ENCODE measurements around the gene CDC73. TPM values are rescaled to one million over a fixed set of nuclear protein-coding genes. Genes with fewer than 3 reads are reported as not detected.

Gene CDC73
- total and polyA plus RNA-seq, 2 experiments from 2014 or later = 32.4 to 33.9 TPM

DNA sequence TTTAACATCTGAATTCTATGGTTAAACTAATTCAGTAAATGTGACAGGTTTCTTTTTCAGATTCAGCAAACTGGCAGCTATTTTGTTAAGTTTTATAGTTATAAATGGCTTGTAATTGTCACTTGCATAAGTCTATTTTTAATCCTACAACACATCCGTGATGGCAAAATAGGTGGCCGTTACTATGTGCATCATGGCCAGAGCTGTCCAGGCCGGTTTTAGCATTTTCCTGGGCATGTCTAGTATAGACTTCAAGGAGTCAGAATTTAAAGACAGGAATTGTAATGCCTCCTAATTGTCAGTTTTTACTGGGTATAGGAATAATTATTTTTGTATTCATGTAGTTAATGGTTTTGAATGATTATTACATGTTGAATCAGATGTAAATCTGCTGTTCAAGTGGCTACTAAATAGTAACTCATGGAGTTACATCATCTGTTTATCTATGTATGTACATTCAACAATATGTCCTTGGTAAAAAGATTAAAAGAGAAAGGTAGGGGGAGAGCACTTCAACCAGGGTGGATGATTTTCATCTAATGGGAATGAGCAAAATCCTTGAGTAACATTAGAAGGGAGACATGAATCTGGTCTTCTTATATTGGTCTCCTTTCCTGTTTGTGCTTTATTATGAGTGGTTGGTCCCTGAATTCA lies 67.7 kb downstream of the CDC73 start:
- Histone ChIP-seq H3K27me3 (no peaks in the 10 kb centered on the region), H3K4me3 (no peak overlapping the region), H3K27ac (peak overlapping the region; percentile 47), H3K9me3 (ENCODE audit: low read depth) (no peaks in the 10 kb centered on the region), H3K4me1 (ENCODE audit: insufficient read depth) (peaks cover 38% of the 10 kb centered on the region), H3K9me2 (replicated peaks; ENCODE audit: insufficient read depth) (no peaks in the 10 kb centered on the region), H3K36me3 (replicated peaks; ENCODE audit: insufficient read depth, low read depth) (no peaks in the 10 kb centered on the region), H2AFZ (no peak overlapping the region), H4K20me1 (ENCODE audit: insufficient read depth, poor library complexity, severe bottlenecking) (no peaks in the 10 kb centered on the region), H3K4me2 (peak overlapping the region; percentile 16), H3K79me2 (peaks cover 65% of the 10 kb centered on the region)
- no peak for DNase-seq (ENCODE audit: low spot score)
- WGBS (ENCODE audit: low lambda C conversion rate, missing lambda C conversion rate) = 88% methylated on average over 3 of the region's 3 CpGs
- TF ChIP-seq EZH2phosphoT487 (IDR thresholded peaks at IDR 0.05; ENCODE audit: low read depth, severe bottlenecking, unreplicated experiment) = no peak
- TF ChIP-seq EZH2 (IDR thresholded peaks at IDR 0.05; ENCODE audit: borderline replicate concordance) = no peak
- TF ChIP-seq, protein P1, sequence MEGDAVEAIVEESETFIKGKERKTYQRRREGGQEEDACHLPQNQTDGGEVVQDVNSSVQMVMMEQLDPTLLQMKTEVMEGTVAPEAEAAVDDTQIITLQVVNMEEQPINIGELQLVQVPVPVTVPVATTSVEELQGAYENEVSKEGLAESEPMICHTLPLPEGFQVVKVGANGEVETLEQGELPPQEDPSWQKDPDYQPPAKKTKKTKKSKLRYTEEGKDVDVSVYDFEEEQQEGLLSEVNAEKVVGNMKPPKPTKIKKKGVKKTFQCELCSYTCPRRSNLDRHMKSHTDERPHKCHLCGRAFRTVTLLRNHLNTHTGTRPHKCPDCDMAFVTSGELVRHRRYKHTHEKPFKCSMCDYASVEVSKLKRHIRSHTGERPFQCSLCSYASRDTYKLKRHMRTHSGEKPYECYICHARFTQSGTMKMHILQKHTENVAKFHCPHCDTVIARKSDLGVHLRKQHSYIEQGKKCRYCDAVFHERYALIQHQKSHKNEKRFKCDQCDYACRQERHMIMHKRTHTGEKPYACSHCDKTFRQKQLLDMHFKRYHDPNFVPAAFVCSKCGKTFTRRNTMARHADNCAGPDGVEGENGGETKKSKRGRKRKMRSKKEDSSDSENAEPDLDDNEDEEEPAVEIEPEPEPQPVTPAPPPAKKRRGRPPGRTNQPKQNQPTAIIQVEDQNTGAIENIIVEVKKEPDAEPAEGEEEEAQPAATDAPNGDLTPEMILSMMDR (IDR thresholded peaks at IDR 0.05; ENCODE audit: poor library complexity) = no peak

DNA sequence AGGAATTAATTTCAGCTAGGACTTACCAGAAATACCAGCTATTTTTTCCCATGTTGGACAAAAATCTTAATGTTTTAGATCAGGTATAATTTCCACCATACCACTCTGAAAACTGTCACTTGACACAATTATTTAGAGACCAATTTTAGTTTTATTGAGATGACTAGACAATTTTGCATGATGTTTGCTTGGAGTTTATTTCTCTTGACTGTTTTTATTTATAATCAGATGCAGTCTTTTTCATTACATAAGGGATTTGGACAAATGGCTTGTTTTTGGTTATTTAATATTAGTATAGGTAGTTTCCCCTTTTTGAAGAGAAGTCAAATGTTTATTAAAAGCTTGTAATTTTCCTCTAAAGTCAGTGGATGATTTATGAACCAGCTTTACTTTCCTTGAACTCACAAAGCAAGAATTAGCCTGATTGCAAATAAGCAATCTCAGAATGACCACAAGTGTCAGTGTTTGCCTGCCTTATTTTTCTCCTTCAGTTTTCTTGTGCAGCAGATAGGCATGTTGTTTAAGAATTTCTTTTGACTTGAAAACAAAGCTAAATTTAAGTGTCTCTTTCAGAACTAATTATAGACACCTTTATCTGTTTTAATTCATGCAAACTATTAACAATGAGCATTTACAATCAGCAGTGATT lies 68.4 kb downstream of the CDC73 start:
- peaks cover 38% of the 10 kb centered on the region for H3K4me1 ChIP-seq (ENCODE audit: insufficient read depth)
- H4K20me1 ChIP-seq (ENCODE audit: insufficient read depth, poor library complexity, severe bottlenecking) = no peaks in the 10 kb centered on the region
- peaks cover 65% of the 10 kb centered on the region for H3K79me2 ChIP-seq
- no peaks in the 10 kb centered on the region for H3K36me3 ChIP-seq (replicated peaks; ENCODE audit: insufficient read depth, low read depth)
- H3K9me2 ChIP-seq (replicated peaks; ENCODE audit: insufficient read depth) = no peaks in the 10 kb centered on the region
- DNase-seq (ENCODE audit: low spot score) = peak; percentile 19
- no peak overlapping the region for H2AFZ ChIP-seq
- TF ChIP-seq, protein P1 (IDR thresholded peaks at IDR 0.05; ENCODE audit: poor library complexity) = peak; percentile 57
- no peak for TF ChIP-seq EZH2 (IDR thresholded peaks at IDR 0.05; ENCODE audit: borderline replicate concordance)
- TF ChIP-seq EZH2phosphoT487 (IDR thresholded peaks at IDR 0.05; ENCODE audit: low read depth, severe bottlenecking, unreplicated experiment) = no peak
- H3K4me2 ChIP-seq = no peak overlapping the region
- H3K27ac ChIP-seq = peak overlapping the region; percentile 3
- no peaks in the 10 kb centered on the region for H3K9me3 ChIP-seq (ENCODE audit: low read depth)
- no peak overlapping the region for H3K4me3 ChIP-seq
- H3K27me3 ChIP-seq = no peaks in the 10 kb centered on the region

DNA sequence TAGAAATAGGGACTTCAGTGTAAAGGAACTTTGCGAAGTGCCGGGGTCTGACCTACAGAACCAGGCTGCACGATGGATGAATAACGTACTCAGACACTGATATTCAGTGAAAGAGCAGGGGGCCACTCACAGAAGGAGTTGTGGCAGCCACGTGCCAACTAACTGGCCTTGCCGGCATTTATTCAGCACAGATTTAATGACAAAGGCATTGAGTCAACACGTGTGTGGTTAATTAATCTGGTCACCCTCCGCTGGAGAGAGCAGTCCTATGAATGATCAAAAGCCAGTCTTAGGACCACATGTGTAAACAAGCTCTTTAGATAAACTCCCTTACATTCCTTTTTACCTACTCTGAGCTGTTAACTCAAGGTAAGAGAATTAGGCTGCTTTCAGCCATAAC lies 70.8 kb downstream of the CDC73 start:
- no peak for DNase-seq (ENCODE audit: low spot score)
- 96% methylated on average over 8 of the region's 8 CpGs for WGBS (ENCODE audit: low lambda C conversion rate, missing lambda C conversion rate)
- no peak overlapping the region for H2AFZ ChIP-seq
- no peaks in the 10 kb centered on the region for H3K9me2 ChIP-seq (replicated peaks; ENCODE audit: insufficient read depth)
- H3K4me3 ChIP-seq = no peak overlapping the region
- no peaks in the 10 kb centered on the region for H3K9me3 ChIP-seq (ENCODE audit: low read depth)
- H3K27ac ChIP-seq = no peak overlapping the region
- H3K27me3 ChIP-seq = no peaks in the 10 kb centered on the region
- H4K20me1 ChIP-seq (ENCODE audit: insufficient read depth, poor library complexity, severe bottlenecking) = no peaks in the 10 kb centered on the region
- no peak overlapping the region for H3K4me2 ChIP-seq
- H3K79me2 ChIP-seq = peaks cover 81% of the 10 kb centered on the region
- TF ChIP-seq EZH2 (IDR thresholded peaks at IDR 0.05; ENCODE audit: borderline replicate concordance) (no peak), EZH2phosphoT487 (IDR thresholded peaks at IDR 0.05; ENCODE audit: low read depth, severe bottlenecking, unreplicated experiment) (no peak)
- TF ChIP-seq, protein P1 (IDR thresholded peaks at IDR 0.05; ENCODE audit: poor library complexity) = no peak
- peaks cover 33% of the 10 kb centered on the region for H3K4me1 ChIP-seq (ENCODE audit: insufficient read depth)
- no peaks in the 10 kb centered on the region for H3K36me3 ChIP-seq (replicated peaks; ENCODE audit: insufficient read depth, low read depth)

Measured in hepatocyte (in vitro differentiated cells).